H1 (cell line): ENCODE results near the gene FLNA. TPM values are rescaled to one million over a fixed set of nuclear protein-coding genes. Genes with fewer than 3 reads are reported as not detected.

Experiments
- CHD7 ChIP-seq: fragments of 300-600 bp; sonication (generic); IDR thresholded peaks from 2 replicates; pipeline ENCODE4 v1.7.1; 2012; ENCODE audit warnings: low read length, moderate library complexity, mild to moderate bottlenecking, inconsistent platforms; ENCODE audit not compliant: insufficient replicate concordance
- SIRT6 ChIP-seq: IDR thresholded peaks from one replicate; pipeline ENCODE4 v1.7.1; 2012; ENCODE audit warnings: low read length, inconsistent platforms
- SRF ChIP-seq: IDR thresholded peaks from 2 replicates; pipeline ENCODE4 v1.6.1; 2011; ENCODE audit warnings: mild to moderate bottlenecking, low read depth, low read length, moderate library complexity
- polyA plus RNA-seq, 7 experiments: library from polyadenylated mRNA; depleted of rRNA in 3 of 7; stranded (reverse) in 5 of 7; unstranded in 2 of 7; fragments of >200 nt in 5 of 7; fragments of 200-250 nt in 2 of 7; gene quantifications; 1 replicate in 5 of 7; 2 replicates in 1 of 7; 4 replicates in 1 of 7; pipeline versions ENCODE4 v1.2.1 to v1.2.3, GENCODE V29; 2011 to 2013; ENCODE audit warnings: missing spikeins in 2 of 7, mixed read lengths in 2 of 7
- total RNA-seq: library from RNA; stranded (reverse); fragmentation: NEBNext Ultra II Directional; extraction: Animal tissue kit (Norgen Biotek cat#: 25700); gene quantifications from 2 replicates; pipeline ENCODE4 v1.2.1, GENCODE V29; 2021

FLNA gene
- total and polyA plus RNA-seq, 2 of the 8 experiments (the other 6 are each of a cell fraction or from before 2014, with no cell fraction given): 315 to 925 TPM

- TF ChIP-seq CHD7 (no peak), SIRT6 (no peak), SRF (no peak)
These were observed 59.0 kb downstream of the FLNA start (continued) for GRCh38 chrX:154315416-154315815.
